HTERT RPE-1 (cell line): Measurements from ENCODE around the gene FAM193A.
"Not testable (repeated sequence)": the region's sequence is repeated elsewhere in the genome, so short reads cannot be mapped to it uniquely, and the experiment has no call there.

Experiments
- in situ Hi-C: fragments of 300-500 bp; cut with MboI; formaldehyde crosslinking; loops from 4 replicates; pipeline ENCODE4 v1.14.3; 2020; ENCODE audit warnings: low sequenced_read_pairs

FAM193A gene

DNA sequence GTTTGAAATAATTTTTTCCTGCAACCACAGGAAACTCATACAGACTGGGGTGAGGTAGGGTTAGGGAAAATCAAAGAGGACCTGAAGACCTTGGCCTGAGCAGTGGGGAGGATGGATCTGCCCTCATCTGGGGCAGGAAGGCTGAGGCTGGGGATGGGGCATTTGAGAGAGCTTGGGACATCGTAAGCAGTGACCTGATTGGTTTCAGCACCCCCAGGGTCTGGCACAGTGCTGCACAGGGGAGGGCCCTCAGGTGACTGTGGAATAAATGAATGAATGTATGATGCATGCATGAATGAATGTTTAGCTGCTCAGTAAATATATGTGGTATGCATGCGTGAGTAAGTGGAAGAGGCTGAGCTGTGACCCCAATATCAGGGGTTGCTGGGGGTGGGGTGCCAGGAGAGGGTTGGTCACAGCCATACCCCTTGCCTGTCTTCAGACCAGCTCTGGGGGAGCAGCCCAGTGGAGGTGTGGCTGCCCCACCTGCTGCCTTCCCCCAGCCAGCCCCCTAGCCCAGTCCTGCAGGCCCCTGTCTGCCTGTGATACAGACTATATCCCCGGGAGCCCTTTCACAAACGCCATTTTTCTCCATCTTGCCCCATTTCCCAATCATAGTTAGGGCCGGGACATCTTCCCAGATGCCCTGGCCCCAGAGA is 230.7 kb downstream of the FAM193A start:
- in situ Hi-C loops = no loop called here

GRCh38 chr4:2767705-2768074 is 231.2 kb downstream of the FAM193A start:
- in situ Hi-C loops = no loop called here

DNA sequence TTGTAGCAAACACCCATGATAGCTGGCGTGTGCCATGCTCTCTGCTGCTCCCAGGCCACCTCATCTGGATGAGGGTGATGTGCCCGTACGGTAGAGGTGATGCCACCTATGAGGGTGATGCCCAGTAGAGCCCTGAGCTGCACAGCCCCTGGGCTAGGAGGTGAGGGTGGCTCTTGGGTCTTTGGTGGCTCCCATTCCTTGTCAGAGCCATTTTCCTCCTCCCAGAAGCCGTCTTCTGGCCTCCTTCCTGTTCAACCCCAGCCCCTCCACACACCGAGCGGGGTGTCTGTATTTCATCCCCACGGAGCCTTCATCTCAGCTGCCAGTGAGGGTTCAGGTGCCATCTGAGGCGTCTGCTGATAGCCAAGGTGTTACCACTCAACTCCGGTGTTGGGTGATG is 231.7 kb downstream of the FAM193A start:
- in situ Hi-C loops = no loop called here

GRCh38 chr4:2768921-2769336 is 232.5 kb downstream of the FAM193A start:
- in situ Hi-C loops = no loop called here

GRCh38 chr4:2771264-2771663 is 234.8 kb downstream of the FAM193A start:
- in situ Hi-C loops = no loop called here

DNA sequence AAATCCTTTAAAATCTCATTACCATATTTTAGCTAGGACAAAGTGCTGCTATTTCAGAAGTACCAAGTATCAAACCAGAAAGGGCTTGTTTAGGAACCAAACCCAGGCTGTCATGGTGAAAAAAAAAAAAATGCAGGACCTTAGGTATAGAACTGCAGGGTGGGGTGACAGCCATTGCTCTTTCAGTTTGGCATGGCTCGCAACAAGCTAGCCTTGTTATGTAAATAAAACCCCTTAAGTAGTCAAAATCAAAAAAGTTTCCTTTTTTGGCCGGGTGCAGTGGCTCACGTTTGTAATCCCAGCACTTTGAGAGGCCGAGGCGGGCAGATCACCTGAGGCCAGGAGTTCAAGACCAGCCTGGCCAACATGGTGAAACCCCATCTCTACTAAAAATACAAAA is 244.2 kb downstream of the FAM193A start:
- in situ Hi-C loops = not testable (repeated sequence)

DNA sequence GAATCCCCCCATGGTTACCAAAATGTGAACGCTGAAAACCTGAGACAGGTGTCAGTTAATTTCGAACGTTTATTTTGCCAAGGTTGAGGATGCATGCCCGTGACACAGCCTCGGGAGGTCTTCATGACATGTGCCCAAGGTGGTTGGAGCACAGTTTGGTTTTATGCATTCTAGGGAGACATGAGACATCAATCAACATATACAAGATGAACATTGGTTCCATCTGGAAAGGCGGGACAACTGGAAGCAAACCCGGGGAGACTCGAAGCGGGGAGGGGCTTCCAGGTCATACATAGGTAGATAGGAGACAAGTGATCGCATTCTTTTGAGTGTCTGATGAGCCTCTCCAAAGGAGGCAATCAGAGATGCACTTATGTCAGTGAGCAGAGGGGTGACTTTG is 245.5 kb downstream of the FAM193A start:
- in situ Hi-C loops = no loop called here
